Measurements from ENCODE around the gene ITPR1.
"Not testable (repeated sequence)": the region's sequence is repeated elsewhere in the genome, so short reads cannot be mapped to it uniquely, and the experiment has no call there.

Gene ITPR1

GRCh38 chr3:4749567-4750002, 256.4 kb downstream of the ITPR1 start:
- no peak for DNase-seq

DNA sequence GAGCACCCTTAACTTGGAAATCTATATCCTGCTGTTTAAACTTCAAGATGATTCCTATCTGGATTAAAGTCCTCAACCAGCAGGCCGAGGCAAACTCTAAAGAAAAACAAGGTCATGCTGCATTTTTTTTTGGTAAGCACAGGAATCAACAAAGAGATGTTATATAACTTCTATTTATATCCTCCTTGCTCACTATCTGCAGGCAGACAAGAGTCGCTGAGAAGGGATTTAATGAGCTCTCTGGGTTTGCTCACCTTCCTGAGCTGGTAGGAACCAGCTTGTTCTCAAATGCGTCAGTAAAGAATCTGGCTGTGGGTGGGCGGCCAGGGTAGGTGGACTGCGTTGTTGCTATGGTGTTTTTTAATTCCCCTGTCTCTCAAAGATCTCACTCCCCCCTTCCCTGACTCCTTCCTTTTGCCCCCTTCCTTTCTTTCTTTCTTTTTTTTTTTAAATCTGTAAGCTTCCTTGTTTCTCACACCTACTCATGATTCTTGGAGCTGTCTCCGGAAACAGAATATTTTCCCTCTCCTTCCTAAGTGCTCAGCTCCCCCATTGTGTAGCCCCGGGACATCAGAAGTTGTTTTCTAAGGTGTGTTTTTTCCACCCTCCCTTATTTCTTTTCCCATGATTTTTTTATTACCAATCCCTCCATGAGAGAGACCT, 257.3 kb downstream of the ITPR1 start:
- DNase-seq = peak; percentile 68

DNA sequence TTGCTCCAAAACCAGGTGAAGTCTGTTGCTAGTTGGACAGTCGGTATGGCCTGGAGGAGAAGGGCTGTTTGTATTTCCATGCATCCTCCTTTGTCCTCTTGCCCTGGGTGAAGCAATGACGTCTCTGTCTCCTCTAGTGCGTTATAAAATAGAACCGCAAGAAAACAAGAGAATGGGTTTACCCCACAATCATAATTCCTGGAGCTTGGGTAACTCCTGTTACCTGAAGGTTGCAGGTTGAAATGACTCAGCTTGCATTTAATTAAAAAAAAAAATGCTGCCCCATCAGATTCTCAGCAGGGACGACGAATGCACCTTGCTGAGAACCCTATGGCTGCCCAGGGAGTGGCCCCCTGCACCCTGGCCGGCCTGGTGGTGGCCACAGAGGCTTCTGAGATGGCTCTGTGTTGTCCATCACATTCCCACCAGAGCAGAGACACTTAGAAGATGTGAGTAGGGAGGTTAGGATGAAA, 257.9 kb downstream of the ITPR1 start:
- no peak for DNase-seq

DNA sequence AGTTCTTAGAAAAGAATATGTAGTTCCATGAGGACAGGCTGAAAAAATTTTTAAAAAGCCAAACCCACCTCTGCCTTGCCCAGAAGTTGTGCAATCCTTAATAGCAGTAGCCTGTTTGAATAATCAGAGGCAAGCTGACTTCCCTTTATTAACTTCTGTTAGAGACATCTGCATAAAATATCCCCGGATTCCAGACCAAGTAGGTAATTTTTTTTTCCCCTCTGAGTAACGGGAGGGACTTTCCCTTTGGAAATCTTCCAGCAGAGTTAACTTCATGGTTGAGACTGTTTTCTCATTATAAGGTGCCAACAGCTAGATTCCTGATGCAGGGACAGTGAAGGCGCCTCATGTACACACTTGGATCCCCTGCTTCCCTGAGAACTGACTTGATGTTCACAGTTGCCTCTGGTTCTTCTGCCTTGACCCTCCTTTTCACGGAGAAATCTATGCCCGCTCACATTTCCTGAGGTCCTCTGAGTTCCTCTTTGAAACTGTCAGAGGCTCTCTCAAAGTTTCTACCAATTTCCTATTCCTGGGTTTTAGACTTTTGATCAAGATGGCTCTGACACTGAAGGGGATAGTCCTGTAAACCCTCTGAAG, 258.5 kb downstream of the ITPR1 start:
- no peak for DNase-seq

DNA sequence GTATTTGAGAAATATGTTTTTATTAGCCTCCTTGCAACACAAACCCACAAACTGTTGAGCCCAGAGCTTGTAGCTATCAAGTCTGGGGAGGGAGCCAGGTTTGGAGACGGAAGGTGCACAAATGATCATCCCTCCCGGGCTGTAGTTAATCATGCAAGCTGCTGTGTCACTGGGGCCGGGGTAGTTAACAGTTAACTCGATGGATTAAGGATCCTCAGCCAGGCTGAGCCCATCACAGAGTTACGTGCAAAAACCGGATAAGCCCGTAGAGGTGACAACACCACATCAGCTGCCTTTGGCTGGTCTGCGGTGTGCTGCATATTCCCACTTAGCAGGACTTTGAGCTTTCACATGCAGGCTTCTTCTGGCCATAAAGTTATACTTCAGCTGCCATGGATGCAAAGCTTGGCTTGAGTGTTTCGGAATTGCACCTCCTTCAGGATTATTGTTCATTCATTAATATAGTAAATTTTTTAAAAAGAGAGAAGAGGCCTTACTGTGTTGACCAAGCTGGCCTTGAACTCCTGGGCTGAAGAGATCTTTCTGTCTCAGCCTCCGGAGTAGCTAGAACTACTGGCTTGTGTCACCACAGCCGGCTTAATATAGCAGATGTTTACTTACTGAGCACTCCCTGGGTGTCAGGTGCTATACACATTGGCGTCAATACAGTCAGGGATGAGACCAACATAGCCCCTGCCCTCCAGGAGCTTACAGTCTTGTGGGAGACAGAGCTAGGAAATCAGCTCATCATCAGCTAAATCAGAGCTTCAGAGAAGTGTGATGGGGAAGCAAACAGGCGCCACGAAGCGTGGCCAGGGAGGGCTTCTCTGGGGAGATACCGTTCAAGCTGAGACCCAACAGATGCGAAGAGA, 259.3 kb downstream of the ITPR1 start:
- no peak for DNase-seq

- DNase-seq = no peak
Measured at GRCh38 chr3:4753073-4753691, 260.0 kb downstream of the ITPR1 start.

- DNase-seq = no peak
Measured at GRCh38 chr3:4754180-4755086, 261.3 kb downstream of the ITPR1 start.

GRCh38 chr3:4755566-4755965, 262.4 kb downstream of the ITPR1 start:
- DNase-seq = no peak

- no peak for DNase-seq
Measured at GRCh38 chr3:4756057-4756775, 263.1 kb downstream of the ITPR1 start.

DNA sequence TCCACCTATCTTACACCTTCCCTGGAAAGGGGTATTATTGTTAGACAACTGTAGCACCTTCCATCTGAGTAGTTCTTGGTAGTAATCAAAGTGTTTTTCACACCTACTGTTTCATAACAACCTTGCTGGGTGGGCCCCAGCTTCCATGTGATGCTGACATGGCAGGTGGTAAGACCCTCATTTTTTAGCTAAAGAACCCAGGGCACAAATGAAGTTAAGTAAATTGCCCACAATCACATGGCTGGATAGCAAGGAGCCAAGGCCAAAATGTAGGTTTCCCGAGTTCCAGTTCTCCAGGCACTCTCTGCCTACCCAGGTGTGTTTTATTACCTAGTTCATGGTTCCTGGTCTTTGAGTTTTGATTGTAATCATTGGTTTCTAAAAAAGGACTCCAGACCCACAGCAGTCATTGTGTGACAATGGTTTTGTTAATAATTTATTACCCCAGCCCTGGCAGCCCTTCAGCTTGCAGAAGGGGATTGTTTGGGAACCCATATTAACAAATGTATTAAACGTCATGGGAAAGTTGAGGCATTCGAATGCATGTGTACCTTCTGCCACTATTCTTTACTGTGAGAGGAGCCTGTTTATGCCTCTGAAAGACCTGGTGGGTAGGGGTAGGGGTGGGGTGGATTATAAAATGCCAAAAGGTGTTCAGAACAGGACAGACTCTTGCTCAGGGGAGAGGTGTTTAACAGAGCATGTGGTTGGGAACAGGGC, 263.9 kb downstream of the ITPR1 start:
- no peak for DNase-seq

DNA sequence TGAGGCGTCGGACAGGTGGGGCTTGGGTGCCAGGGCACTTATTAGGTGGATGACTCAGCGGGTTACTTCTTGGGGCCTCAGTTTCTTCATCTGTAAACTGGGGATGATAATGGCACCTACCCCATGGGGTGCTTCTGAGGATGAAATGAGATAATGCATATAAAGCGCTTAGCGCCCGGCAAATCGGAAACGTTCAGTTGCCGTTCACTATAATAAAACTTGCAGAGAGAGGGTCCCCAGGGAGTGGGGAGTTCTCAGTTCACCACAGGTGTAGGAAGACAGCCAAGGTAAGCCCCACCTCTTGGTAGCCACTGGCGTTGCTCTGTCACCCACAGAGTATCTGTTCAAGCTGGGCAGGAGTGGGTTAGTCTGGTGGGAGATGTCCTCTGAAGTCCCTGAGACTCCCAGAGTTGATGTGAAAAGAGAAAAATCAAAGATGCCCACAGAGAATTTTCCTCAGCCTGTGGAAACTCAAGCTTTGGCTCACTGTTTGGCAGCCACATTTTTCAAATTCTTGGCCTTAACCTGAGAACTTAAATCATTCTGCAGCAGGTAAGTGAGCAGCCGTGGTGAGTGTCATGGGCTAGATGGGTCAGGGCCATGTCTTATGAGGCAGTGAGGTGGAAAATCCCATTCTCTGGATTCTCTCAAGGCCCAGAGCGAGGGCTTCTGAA, 264.6 kb downstream of the ITPR1 start:
- no peak for DNase-seq

DNA sequence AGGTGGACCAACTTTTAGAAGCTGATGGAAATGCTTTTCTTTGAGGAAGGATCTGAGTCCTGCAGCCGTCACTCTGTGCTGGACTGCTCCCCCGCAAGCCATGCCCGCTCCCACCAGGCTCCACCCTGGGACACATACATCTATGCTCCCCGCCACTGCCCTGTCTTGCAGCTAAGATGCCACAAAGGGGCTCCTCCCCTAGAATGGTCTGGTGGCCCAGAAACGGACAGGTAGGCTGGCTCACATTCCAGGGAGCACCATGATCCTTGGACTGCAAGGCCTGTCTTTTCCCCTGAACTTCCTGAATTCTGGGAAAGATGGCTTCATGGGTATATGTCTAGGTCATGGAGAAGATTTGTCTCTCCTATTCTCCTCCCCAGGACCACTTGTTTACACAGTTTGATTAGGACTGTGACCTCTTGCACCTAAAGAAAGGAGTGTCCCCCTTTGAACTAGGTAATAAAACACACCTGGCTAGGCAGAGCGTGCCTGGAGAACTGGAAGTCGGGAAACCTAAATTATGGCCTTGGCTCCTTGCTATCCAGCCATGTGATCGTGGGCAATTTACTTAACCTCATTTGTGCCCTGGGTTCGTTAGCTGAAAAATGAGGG, 265.2 kb downstream of the ITPR1 start:
- no peak for DNase-seq

- no peak for DNase-seq
Measured at GRCh38 chr3:4758957-4759656, 266.0 kb downstream of the ITPR1 start.

GRCh38 chr3:4759689-4760312, 266.7 kb downstream of the ITPR1 start:
- DNase-seq = no peak

DNA sequence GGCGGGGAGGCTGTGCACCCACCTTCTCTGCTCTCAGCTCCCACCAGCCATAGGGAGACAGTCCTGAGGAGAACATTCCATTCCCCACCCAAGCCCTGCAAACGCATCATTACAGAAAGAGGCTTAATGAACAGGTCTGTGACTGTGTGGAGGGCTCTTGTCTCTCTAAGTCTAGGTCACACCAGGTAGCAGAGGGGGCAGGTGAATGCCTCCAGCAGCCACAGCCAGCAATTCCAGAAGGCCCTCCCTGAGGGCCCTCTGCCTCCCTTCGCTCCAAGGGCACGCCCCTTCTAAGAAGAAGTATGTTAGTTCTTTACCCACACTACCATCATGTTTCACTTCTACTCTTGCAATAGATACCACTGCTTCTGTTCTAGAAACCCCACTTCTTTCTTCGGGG, 268.6 kb downstream of the ITPR1 start:
- no peak for DNase-seq

DNA sequence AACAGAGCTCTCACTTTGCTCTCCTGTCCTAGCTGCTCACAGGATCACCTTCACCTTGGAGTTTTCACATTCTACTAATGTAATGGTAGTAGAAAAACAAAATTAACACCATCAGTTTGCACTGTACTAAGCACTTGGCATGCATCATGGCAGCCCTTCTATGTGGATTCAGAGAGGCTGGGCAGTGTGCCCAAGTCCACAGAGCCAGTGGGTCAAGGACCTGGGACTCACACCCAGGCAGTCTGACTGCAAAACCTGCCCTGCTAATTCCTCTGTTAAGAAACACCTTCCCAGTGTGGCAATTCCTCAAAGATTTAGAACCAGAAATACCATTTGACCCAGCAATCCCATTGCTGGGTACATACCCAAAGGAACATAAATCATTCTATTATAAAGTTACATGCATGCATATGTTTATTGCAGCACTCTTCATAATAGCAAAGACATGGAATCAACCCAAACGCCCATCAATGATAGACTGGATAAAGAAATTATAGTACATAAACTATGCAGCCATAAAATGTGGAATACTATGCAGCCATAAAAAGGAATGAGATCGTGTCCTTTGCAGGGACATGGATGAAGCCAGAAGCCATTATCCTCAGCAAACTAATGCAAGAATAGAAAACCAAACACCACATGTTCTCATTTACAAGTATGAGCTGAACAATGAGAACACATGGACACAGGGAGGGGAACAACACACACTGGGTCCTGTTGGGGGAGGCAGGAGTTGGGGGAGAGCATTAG, 269.5 kb downstream of the ITPR1 start:
- DNase-seq = not testable (repeated sequence)

DNA sequence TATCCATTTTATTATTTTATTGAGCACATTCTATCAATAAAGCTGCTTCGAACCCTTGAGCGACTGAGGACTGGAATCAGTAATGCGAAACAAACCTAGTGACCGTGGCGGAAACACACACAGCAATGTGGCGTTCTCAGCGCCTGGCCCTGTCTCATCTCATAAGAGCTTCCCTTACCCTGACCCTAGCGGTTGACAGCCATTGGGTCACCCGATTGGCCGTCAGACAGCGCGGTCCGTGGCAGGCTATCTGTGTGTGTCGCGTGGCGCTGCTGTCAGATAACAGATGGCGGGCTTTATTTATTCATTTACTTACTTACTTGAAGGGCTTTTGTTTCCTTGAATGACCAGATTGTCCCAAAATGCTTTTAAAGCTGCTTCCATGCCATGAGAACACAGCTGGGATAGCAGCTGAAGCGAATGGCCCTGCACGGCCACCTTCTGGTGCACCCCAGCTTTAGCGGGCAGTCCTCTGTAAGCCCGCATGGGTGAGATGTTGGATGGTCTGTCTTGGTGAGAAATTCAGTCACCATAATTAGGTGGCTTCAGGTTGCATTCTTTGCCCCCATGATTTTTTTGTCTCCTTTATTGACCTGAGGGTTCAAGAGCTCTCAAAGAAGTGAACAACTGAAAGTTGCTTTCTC, 270.6 kb downstream of the ITPR1 start:
- no peak for DNase-seq

Data from activated effector memory CD4-positive, alpha-beta T cell treated with anti-CD3 and anti-CD28 coated beads, Interleukin-2, amount 50 U/mL, for 16 hours (primary cell).